DOHH2 (cell line): ENCODE data around the gene TRIM46.

Source experiments
- H3F3A ChIP-seq: fragments of 200-600 bp; sonication (generic), shearing (Covaris generic); 2 replicates; pipeline ENCODE4 v1.6.0; 2016; ENCODE audit warnings: antibody characterized with exemption, mild to moderate bottlenecking; ENCODE audit not compliant: control insufficient read depth, insufficient read depth
- H3K27ac ChIP-seq: fragments of 200-600 bp; sonication (generic); 2 replicates; pipeline ENCODE4 v1.5.1; 2014; ENCODE audit warnings: low read depth, mild to moderate bottlenecking, low read length, moderate library complexity
- H3K27me3 ChIP-seq: fragments of 200-600 bp; sonication (generic); 2 replicates; pipeline ENCODE4 v1.6.1; 2014; ENCODE audit warnings: mild to moderate bottlenecking, low read length, mixed read lengths; ENCODE audit not compliant: control insufficient read depth
- H3K36me3 ChIP-seq: fragments of 200-600 bp; sonication (generic); 2 replicates; pipeline ENCODE4 v1.6.1; 2014; ENCODE audit warnings: mild to moderate bottlenecking, low read length, moderate library complexity, mixed read lengths; ENCODE audit not compliant: control insufficient read depth
- H3K4me1 ChIP-seq: fragments of 200-600 bp; sonication (generic); 2 replicates; pipeline ENCODE4 v1.6.1; 2014; ENCODE audit warnings: mild to moderate bottlenecking, low read length, mixed read lengths; ENCODE audit not compliant: control insufficient read depth
- H3K4me2 ChIP-seq: fragments of 200-600 bp; sonication (generic); 2 replicates; pipeline ENCODE4 v1.6.0; 2014; ENCODE audit warnings: mild to moderate bottlenecking, low read length, moderate library complexity
- H3K4me3 ChIP-seq: fragments of 200-600 bp; sonication (generic); 2 replicates; pipeline ENCODE4 v1.5.1; 2014; ENCODE audit warnings: mild to moderate bottlenecking, low read length, mixed read lengths
- H3K79me2 ChIP-seq: fragments of 200-600 bp; sonication (generic); 2 replicates; pipeline ENCODE4 v1.6.1; 2014; ENCODE audit warnings: mild to moderate bottlenecking, low read length, mixed read lengths; ENCODE audit not compliant: control insufficient read depth
- H3K9me2 ChIP-seq: fragments of 200-600 bp; sonication (generic); replicated peaks from 2 replicates; pipeline ENCODE4 v1.6.1; 2014; ENCODE audit warnings: mild to moderate bottlenecking, low read length, mixed read lengths; ENCODE audit not compliant: control insufficient read depth
- H3K9me3 ChIP-seq: fragments of 200-600 bp; sonication (generic); 2 replicates; pipeline ENCODE4 v1.6.1; 2014; ENCODE audit warnings: antibody characterized with exemption, low read length, mixed read lengths; ENCODE audit not compliant: control insufficient read depth, insufficient read depth
- H4K20me1 ChIP-seq: fragments of 200-600 bp; sonication (generic); 2 replicates; pipeline ENCODE4 v1.6.0; 2014; ENCODE audit warnings: low read depth, mild to moderate bottlenecking, antibody characterized with exemption, low read length, moderate library complexity; ENCODE audit not compliant: control insufficient read depth, insufficient read depth
- CTCF ChIP-seq: fragments of 200-600 bp; sonication (generic); IDR thresholded peaks from one replicate; pipeline ENCODE4 v1.5.1; 2014; ENCODE audit warnings: antibody characterized with exemption, mild to moderate bottlenecking, low read depth, low read length; ENCODE audit not compliant: poor library complexity, severe bottlenecking
- EZH2phosphoT487 ChIP-seq: fragments of 200-600 bp; sonication (generic); IDR thresholded peaks from 2 replicates; pipeline ENCODE4 v1.6.1; 2017; ENCODE audit warnings: borderline replicate concordance, mild to moderate bottlenecking, antibody characterized with exemption, low read length, moderate library complexity, mixed read lengths

Gene TRIM46

GRCh38 chr1:155199792-155200191 is 26.1 kb downstream of the TRIM46 start:
- no peak for TF ChIP-seq CTCF
- no peak for TF ChIP-seq EZH2phosphoT487
- Histone ChIP-seq H3K4me3 (no peak overlapping the region), H3K9me2 (no peaks in the 10 kb centered on the region), H3K36me3 (0 out of 2 replicates have a peak, but pooled peaks cover 5% of the 10 kb centered on the region), H3F3A (no peaks in the 10 kb centered on the region), H3K27me3 (no peaks in the 10 kb centered on the region), H3K4me1 (peaks cover 9% of the 10 kb centered on the region), H3K4me2 (no peak overlapping the region), H3K79me2 (no peaks in the 10 kb centered on the region; the same call in 1 of the 2 replicates), H3K27ac (no peak overlapping the region), H3K9me3 (no peaks in the 10 kb centered on the region), H4K20me1 (no peaks in the 10 kb centered on the region)

- Histone ChIP-seq H3K9me2 (no peaks in the 10 kb centered on the region), H3K9me3 (no peaks in the 10 kb centered on the region), H3K4me2 (no peak overlapping the region), H3F3A (no peaks in the 10 kb centered on the region), H3K27me3 (no peaks in the 10 kb centered on the region), H3K4me3 (no peak overlapping the region), H3K4me1 (peaks cover 2% of the 10 kb centered on the region; the same call in 1 of the 2 replicates), H4K20me1 (no peaks in the 10 kb centered on the region), H3K27ac (no peak overlapping the region), H3K36me3 (0 out of 2 replicates have a peak, but pooled peaks cover 5% of the 10 kb centered on the region), H3K79me2 (no peaks in the 10 kb centered on the region)
- no peak for TF ChIP-seq EZH2phosphoT487
- TF ChIP-seq CTCF = no peak
These were observed 27.3 kb downstream of the TRIM46 start for GRCh38 chr1:155200920-155201319.

GRCh38 chr1:155202198-155202597 is 28.5 kb downstream of the TRIM46 start:
- Histone ChIP-seq H4K20me1 (no peaks in the 10 kb centered on the region), H3K27ac (no peak overlapping the region), H3F3A (no peaks in the 10 kb centered on the region), H3K4me3 (no peak overlapping the region), H3K9me3 (no peaks in the 10 kb centered on the region), H3K27me3 (no peaks in the 10 kb centered on the region), H3K9me2 (no peaks in the 10 kb centered on the region), H3K4me2 (no peak overlapping the region), H3K79me2 (no peaks in the 10 kb centered on the region), H3K36me3 (0 out of 2 replicates have a peak, but pooled peaks cover 5% of the 10 kb centered on the region), H3K4me1 (peaks cover 7% of the 10 kb centered on the region)
- TF ChIP-seq EZH2phosphoT487 (no peak), CTCF (no peak)
